Thoracic aorta (tissue), 2 donors: ENCODE data around the gene ATP10A. TPM values are rescaled to one million over a fixed set of nuclear protein-coding genes. Genes with fewer than 3 reads are reported as not detected.

Experiments used
- ATAC-seq: fragments of 150-250 bp; one replicate; pipeline ENCODE4 v1.8.0; 2017; ENCODE audit warnings: low read depth; ENCODE audit not compliant: insufficient number of reproducible peaks, low FRiP score
- DNase-seq: peaks from one replicate; pipeline ENCODE4 v3.0.0-alpha.2; 2020; ENCODE audit warnings: low spot score
- H3K27ac ChIP-seq, 2 donors: fragments of 200-600 bp; sonication (generic); 1 replicate in 1 of 2; 2 replicates in 1 of 2; pipeline ENCODE4 v1.5.1; 2016; ENCODE audit warnings: mild to moderate bottlenecking in 2 of 2, moderate library complexity in 2 of 2
- H3K27me3 ChIP-seq: fragments of 200-600 bp; sonication (generic); replicated peaks from 2 replicates; pipeline ENCODE4 v1.6.0; 2016; ENCODE audit warnings: mild to moderate bottlenecking; ENCODE audit not compliant: insufficient read depth
- H3K36me3 ChIP-seq: fragments of 200-600 bp; sonication (generic); one replicate; pipeline ENCODE4 v1.5.1; 2016
- H3K4me1 ChIP-seq, 2 donors: fragments of 200-600 bp; sonication (generic); 1 replicate in 1 of 2; 2 replicates in 1 of 2; pipeline versions ENCODE4 v1.5.1 to v1.6.0; 2016; ENCODE audit warnings: low read depth in 2 of 2, mild to moderate bottlenecking in 1 of 2; ENCODE audit not compliant: control insufficient read depth in 1 of 2
- H3K4me3 ChIP-seq: fragments of 200-600 bp; sonication (generic); 2 replicates; pipeline ENCODE4 v1.5.1; 2016; ENCODE audit warnings: mild to moderate bottlenecking
- H3K9me3 ChIP-seq: fragments of 200-600 bp; sonication (generic); 2 replicates; pipeline ENCODE4 v1.5.1; 2016
- CTCF ChIP-seq: fragments of 200-600 bp; sonication (generic); IDR thresholded peaks from one replicate; pipeline ENCODE4 v1.5.1; 2019; ENCODE audit warnings: antibody characterized with exemption
- total RNA-seq, 2 donors: library from RNA; depleted of rRNA; stranded (reverse); fragments of >200 nt; gene quantifications; one replicate each; pipeline versions ENCODE4 v1.1.0 to v1.2.3, GENCODE V29; 2016

The ATP10A gene
- total RNA-seq, 2 donors from 2014 or later, result 59.4 to 89.8 TPM

- no peak for DNase-seq
- H3K36me3 ChIP-seq, result no peaks in the 10 kb centered on the region
- peak overlapping the region in 1 of 2 donors; percentile 3 for H3K27ac ChIP-seq
- no peaks in the 10 kb centered on the region for H3K9me3 ChIP-seq
- no peak overlapping the region for H3K4me3 ChIP-seq
- TF ChIP-seq CTCF, result no peak
- peaks cover 0 to 21% of the 10 kb centered on the region in 2 donors for H3K4me1 ChIP-seq
- ATAC-seq, result no peak
- no peaks in the 10 kb centered on the region for H3K27me3 ChIP-seq
These were observed 24.8 kb downstream of the ATP10A start for GRCh38 chr15:25838191-25838870.

- peak overlapping the region; percentile 94 to 97 for H3K27ac ChIP-seq
- peaks cover 20 to 37% of the 10 kb centered on the region in 2 donors for H3K4me1 ChIP-seq
- no peaks in the 10 kb centered on the region for H3K27me3 ChIP-seq
- H3K4me3 ChIP-seq, result no peak overlapping the region
- TF ChIP-seq CTCF, result no peak
- ATAC-seq (no peak), DNase-seq (no peak)
- no peaks in the 10 kb centered on the region for H3K36me3 ChIP-seq
- no peaks in the 10 kb centered on the region for H3K9me3 ChIP-seq
These were observed 31.0 kb downstream of the ATP10A start for GRCh38 chr15:25832158-25832557.

GRCh38 chr15:25830844-25831451, 32.2 kb downstream of the ATP10A start:
- peak; percentile 97 for ATAC-seq
- Histone ChIP-seq H3K9me3 (no peaks in the 10 kb centered on the region), H3K4me1 (peaks cover 20 to 37% of the 10 kb centered on the region in 2 donors), H3K27me3 (no peaks in the 10 kb centered on the region), H3K36me3 (no peaks in the 10 kb centered on the region), H3K27ac (peak overlapping the region; percentile 94 to 97), H3K4me3 (peak overlapping the region; percentile 51)
- DNase-seq, result peak; percentile 82
- no peak for TF ChIP-seq CTCF

GRCh38 chr15:25829073-25829472, 34.1 kb downstream of the ATP10A start:
- H3K4me1 ChIP-seq, result peaks cover 26 to 45% of the 10 kb centered on the region in 2 donors
- ATAC-seq, result no peak
- no peak for TF ChIP-seq CTCF
- peak overlapping the region; percentile 94 to 97 for H3K27ac ChIP-seq
- no peaks in the 10 kb centered on the region for H3K27me3 ChIP-seq
- H3K4me3 ChIP-seq, result no peak overlapping the region
- no peaks in the 10 kb centered on the region for H3K9me3 ChIP-seq
- DNase-seq, result no peak
- H3K36me3 ChIP-seq, result no peaks in the 10 kb centered on the region

- Histone ChIP-seq H3K4me1 (peaks cover 24 to 55% of the 10 kb centered on the region in 2 donors), H3K9me3 (no peaks in the 10 kb centered on the region), H3K27me3 (no peaks in the 10 kb centered on the region), H3K4me3 (no peak overlapping the region), H3K27ac (peak overlapping the region; percentile 43 to 44), H3K36me3 (no peaks in the 10 kb centered on the region)
- DNase-seq (no peak), ATAC-seq (no peak)
- no peak for TF ChIP-seq CTCF
These were observed 37.9 kb downstream of the ATP10A start for GRCh38 chr15:25825207-25825606.
